Neural cell (in vitro differentiated cells): ENCODE data around the gene TNIP3.

Source experiments
- CTCF ChIP-seq: fragments of 450-650 bp; IDR thresholded peaks from 2 replicates; pipeline ENCODE4 v1.5.1; 2014; ENCODE audit warnings: antibody characterized with exemption, mild to moderate bottlenecking, moderate library complexity; ENCODE audit not compliant: poor library complexity, severe bottlenecking
- EZH2 ChIP-seq: fragments of 200-600, 300-800 bp; shearing (Covaris generic), sonication (generic); IDR thresholded peaks from 2 replicates; pipeline ENCODE4 v1.6.1; 2014; ENCODE audit warnings: antibody characterized with exemption, low read length, borderline replicate concordance, mild to moderate bottlenecking; ENCODE audit not compliant: insufficient read depth, poor library complexity, severe bottlenecking
- POLR2AphosphoS5 ChIP-seq: IDR thresholded peaks from 2 replicates; pipeline ENCODE4 v1.6.1; 2012
- REST ChIP-seq: IDR thresholded peaks from 2 replicates; pipeline ENCODE4 v1.6.1; 2012; ENCODE audit warnings: borderline replicate concordance
- SMC3 ChIP-seq: fragments of 450-650 bp; conservative IDR thresholded peaks from 2 replicates; pipeline ENCODE4 v1.6.1; 2014; ENCODE audit warnings: antibody characterized with exemption, mild to moderate bottlenecking, moderate library complexity; ENCODE audit not compliant: poor library complexity
- TAF1 ChIP-seq: IDR thresholded peaks from 2 replicates; pipeline ENCODE4 v1.6.1; 2012; ENCODE audit warnings: low read depth

DNA sequence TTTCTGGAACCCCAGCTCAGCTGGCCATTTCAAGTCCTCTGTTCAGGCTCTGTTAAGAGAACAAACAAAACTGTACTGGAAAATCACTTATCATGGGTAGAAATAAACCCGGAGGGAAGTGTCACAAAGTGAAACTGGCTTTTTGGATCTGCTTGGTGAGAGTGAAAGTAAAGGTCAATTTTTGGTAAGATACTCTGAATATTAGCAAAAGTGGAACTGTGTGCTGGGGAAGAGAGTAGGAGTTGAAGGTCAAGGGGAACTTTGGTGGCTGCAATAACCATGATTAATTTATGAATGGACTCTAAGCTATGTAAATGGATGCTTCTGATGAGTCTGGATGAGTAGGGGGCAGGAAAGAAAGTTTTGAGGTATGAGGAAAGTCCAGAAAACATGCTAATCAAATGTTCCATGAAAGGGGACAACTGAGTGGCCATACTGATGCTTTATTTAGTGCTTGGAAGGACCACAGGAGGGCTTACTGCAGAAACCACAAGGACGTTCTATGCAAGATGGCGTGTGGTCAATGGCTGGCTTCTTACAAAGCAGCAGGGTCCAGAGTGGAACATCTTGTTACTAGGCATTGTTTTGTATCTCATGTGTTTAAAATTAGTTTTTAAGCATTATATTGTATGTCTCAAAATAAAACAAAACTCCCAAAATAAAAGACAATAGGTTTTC lies 36.8 kb upstream of the TNIP3 start:
- TF ChIP-seq CTCF = no peak
- TF ChIP-seq REST = no peak
- TF ChIP-seq EZH2 = no peak
- TF ChIP-seq TAF1 = no peak
- TF ChIP-seq POLR2AphosphoS5 = no peak
- no peak for TF ChIP-seq SMC3
